Caco-2 (cell line): ENCODE results near the gene INSYN1. TPM values are rescaled to one million over a fixed set of nuclear protein-coding genes. Genes with fewer than 3 reads are reported as not detected.

Experiments
- BruUV-seq: library from RNA; stranded (reverse); fragments of 400-500 nt; replicated peaks from 2 replicates; lab custom pipeline; 2021; lab: Mats Ljungman, UMichigan
- CTCF ChIA-PET: fragments of 300-600 bp; sonication (Branson Sonifier 250); formaldehyde crosslinking; loops from one replicate; lab custom pipeline; 2022; ENCODE audit warnings: antibody characterized with exemption; lab: Charles Lee
- POLR2A ChIA-PET: fragments of 300-600 bp; sonication (Branson Sonifier 250); formaldehyde crosslinking; loops from one replicate; lab custom pipeline; 2022; ENCODE audit warnings: antibody characterized with exemption; lab: Charles Lee
- DNase-seq, 2 experiments: peaks; one replicate each; pipeline versions ENCODE4 v3.0.0 to v3.0.0-alpha.2; 2020 to 2022
- H3K27me3 ChIP-seq: replicated peaks from 2 replicates; pipeline ENCODE4 v1.6.0; 2011; ENCODE audit warnings: low read length; ENCODE audit not compliant: control insufficient read depth, insufficient read depth
- H3K36me3 ChIP-seq: 2 replicates; pipeline ENCODE4 v1.5.1; 2011; ENCODE audit warnings: low read length; ENCODE audit not compliant: control insufficient read depth, insufficient read depth
- H3K4me1 ChIP-seq: fragments of 250-450 bp; sonication (Bioruptor Pico); 2 replicates; pipeline ENCODE4 v1.5.1; 2020; ENCODE audit warnings: mild to moderate bottlenecking
- H3K4me3 ChIP-seq: 2 replicates; pipeline ENCODE4 v1.5.1; 2011; ENCODE audit warnings: low read depth, mild to moderate bottlenecking, control low read depth, low read length
- H3K9me3 ChIP-seq: fragments of 250-450 bp; sonication (Bioruptor Pico); 2 replicates; pipeline ENCODE4 v1.5.1; 2020; ENCODE audit warnings: mild to moderate bottlenecking, moderate library complexity
- H3K27ac Mint-ChIP-seq: one replicate; pipeline ENCODE4 v1.8.0; 2022; ENCODE audit warnings: mixed read lengths; ENCODE audit not compliant: unreplicated experiment
- H3K27me3 Mint-ChIP-seq: one replicate; pipeline ENCODE4 v1.8.0; 2022; ENCODE audit warnings: mixed read lengths; ENCODE audit not compliant: insufficient read depth, unreplicated experiment
- H3K36me3 Mint-ChIP-seq: one replicate; pipeline ENCODE4 v1.8.0; 2022; ENCODE audit warnings: mild to moderate bottlenecking, mixed read lengths; ENCODE audit not compliant: insufficient read depth, unreplicated experiment
- H3K4me1 Mint-ChIP-seq: one replicate; pipeline ENCODE4 v1.8.0; 2022; ENCODE audit warnings: low read depth, mixed read lengths; ENCODE audit not compliant: unreplicated experiment
- H3K4me3 Mint-ChIP-seq: one replicate; pipeline ENCODE4 v1.8.0; 2022; ENCODE audit warnings: mild to moderate bottlenecking, moderate library complexity, mixed read lengths; ENCODE audit not compliant: unreplicated experiment
- H3K9me3 Mint-ChIP-seq: one replicate; pipeline ENCODE4 v1.8.0; 2022; ENCODE audit warnings: mixed read lengths; ENCODE audit not compliant: unreplicated experiment
- intact Hi-C: fragments of 100-400 bp; cut with micrococcal nuclease; formaldehyde crosslinking; loops from one replicate; pipeline ENCODE4 v1.10.0; 2022; ENCODE audit not compliant: unreplicated experiment
- total RNA-seq: library from RNA; stranded (reverse); gene quantifications from 2 replicates; pipeline ENCODE4 v1.2.3, GENCODE V29; 2022
- TF ChIP-seq, protein P1 (sequence below), 2 experiments: fragments of 200-600 bp in 1 of 2; IDR thresholded peaks; 1 replicate in 1 of 2; 2 replicates in 1 of 2; pipeline versions ENCODE4 v1.5.1 to v1.8.0; 2011 to 2022; ENCODE audit warnings: antibody characterized with exemption in 1 of 2, control low read depth in 1 of 2, inconsistent platforms in 1 of 2, low read depth in 1 of 2, low read length in 1 of 2, mild to moderate bottlenecking in 1 of 2, moderate library complexity in 1 of 2; ENCODE audit not compliant: insufficient read depth in 1 of 2, severe bottlenecking in 1 of 2, unreplicated experiment in 1 of 2

INSYN1 gene
- total RNA-seq, 1 experiment from 2014 or later, result 0.41 TPM

DNA sequence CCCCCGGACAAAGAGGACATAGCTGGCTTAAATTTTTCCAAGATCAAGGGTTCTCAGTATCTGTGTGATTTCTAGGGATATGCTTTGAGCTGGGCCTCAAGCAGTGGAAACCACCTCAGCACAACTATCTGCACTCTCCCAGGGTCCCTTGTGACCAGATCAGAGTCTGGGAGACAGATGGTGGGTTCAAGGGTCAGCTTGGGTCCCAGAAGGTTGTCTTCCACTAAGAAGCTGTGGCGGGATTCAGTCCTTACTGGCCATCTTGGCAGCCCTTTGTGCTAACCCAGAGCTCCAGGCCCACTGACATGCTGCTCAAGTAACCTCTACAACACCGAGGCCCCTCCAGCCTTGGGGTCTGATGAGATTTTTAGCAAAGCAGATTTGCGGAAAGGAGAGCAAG lies 2.7 kb downstream of the INSYN1 start:
- no peaks in the 10 kb centered on the region for H3K4me1 Mint-ChIP-seq
- POLR2A ChIA-PET, result no interaction called here
- TF ChIP-seq, protein P1, sequence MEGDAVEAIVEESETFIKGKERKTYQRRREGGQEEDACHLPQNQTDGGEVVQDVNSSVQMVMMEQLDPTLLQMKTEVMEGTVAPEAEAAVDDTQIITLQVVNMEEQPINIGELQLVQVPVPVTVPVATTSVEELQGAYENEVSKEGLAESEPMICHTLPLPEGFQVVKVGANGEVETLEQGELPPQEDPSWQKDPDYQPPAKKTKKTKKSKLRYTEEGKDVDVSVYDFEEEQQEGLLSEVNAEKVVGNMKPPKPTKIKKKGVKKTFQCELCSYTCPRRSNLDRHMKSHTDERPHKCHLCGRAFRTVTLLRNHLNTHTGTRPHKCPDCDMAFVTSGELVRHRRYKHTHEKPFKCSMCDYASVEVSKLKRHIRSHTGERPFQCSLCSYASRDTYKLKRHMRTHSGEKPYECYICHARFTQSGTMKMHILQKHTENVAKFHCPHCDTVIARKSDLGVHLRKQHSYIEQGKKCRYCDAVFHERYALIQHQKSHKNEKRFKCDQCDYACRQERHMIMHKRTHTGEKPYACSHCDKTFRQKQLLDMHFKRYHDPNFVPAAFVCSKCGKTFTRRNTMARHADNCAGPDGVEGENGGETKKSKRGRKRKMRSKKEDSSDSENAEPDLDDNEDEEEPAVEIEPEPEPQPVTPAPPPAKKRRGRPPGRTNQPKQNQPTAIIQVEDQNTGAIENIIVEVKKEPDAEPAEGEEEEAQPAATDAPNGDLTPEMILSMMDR (IDR thresholded peaks at IDR 0.05; ENCODE audit: insufficient read depth in 1 of 2, low read depth in 1 of 2, low read length in 1 of 2, severe bottlenecking in 1 of 2, unreplicated experiment in 1 of 2), result no peak
- no peaks in the 10 kb centered on the region for H3K4me1 ChIP-seq
- H3K4me3 Mint-ChIP-seq, result no peak overlapping the region
- BruUV-seq, result no TSS peak
- H3K4me3 ChIP-seq, result no peak overlapping the region
- CTCF ChIA-PET, result no interaction called here
- H3K36me3 Mint-ChIP-seq, result no peaks in the 10 kb centered on the region
- H3K27me3 Mint-ChIP-seq, result peaks cover 27% of the 10 kb centered on the region
- H3K36me3 ChIP-seq, result no peaks in the 10 kb centered on the region
- DNase-seq, result no peak
- no peak overlapping the region for H3K27ac Mint-ChIP-seq
- H3K27me3 ChIP-seq, result no peaks in the 10 kb centered on the region; the same call in 1 of the 2 replicates
- intact Hi-C loops, result no loop called here
- H3K9me3 ChIP-seq, result no peaks in the 10 kb centered on the region
- H3K9me3 Mint-ChIP-seq, result no peaks in the 10 kb centered on the region

- H3K27me3 Mint-ChIP-seq, result peaks cover 26% of the 10 kb centered on the region
- Histone ChIP-seq H3K4me1 (no peaks in the 10 kb centered on the region), H3K36me3 (no peaks in the 10 kb centered on the region), H3K27me3 (no peaks in the 10 kb centered on the region; the same call in 1 of the 2 replicates), H3K4me3 (no peak overlapping the region), H3K9me3 (no peaks in the 10 kb centered on the region)
- TF ChIP-seq, protein P1 (IDR thresholded peaks at IDR 0.05; ENCODE audit: insufficient read depth in 1 of 2, low read depth in 1 of 2, low read length in 1 of 2, severe bottlenecking in 1 of 2, unreplicated experiment in 1 of 2), result no peak
- no peaks in the 10 kb centered on the region for H3K9me3 Mint-ChIP-seq
- no TSS peak for BruUV-seq
- no peak overlapping the region for H3K27ac Mint-ChIP-seq
- ChIA-PET CTCF (no interaction called here), POLR2A (no interaction called here)
- intact Hi-C loops, result no loop called here
- H3K4me1 Mint-ChIP-seq, result no peaks in the 10 kb centered on the region
- no peaks in the 10 kb centered on the region for H3K36me3 Mint-ChIP-seq
- no peak overlapping the region for H3K4me3 Mint-ChIP-seq
- DNase-seq, result no peak
These were observed 3.2 kb downstream of the INSYN1 start for GRCh38 chr15:73749971-73750370.

DNA sequence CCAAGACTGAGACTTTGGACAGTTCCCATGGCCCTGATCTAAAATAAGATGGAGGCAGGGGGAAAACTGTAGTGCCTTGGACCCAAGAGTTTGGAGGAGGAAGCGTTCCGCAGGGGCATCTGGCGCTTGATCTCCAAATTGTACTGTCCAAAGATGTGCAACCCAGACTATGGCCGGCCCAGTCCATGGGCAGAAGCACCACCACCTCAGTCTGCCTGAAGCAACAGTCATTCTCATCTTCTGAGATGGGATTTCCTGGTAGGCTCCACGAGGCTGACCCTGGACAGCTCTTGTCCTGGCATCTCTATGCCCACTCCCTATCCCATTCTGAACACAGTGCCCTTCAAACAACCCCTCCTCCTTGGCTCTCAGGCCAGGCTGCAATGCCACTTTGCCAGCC lies 3.6 kb downstream of the INSYN1 start:
- Histone ChIP-seq H3K27me3 (no peaks in the 10 kb centered on the region; the same call in 1 of the 2 replicates), H3K36me3 (no peaks in the 10 kb centered on the region), H3K4me3 (no peak overlapping the region), H3K9me3 (no peaks in the 10 kb centered on the region), H3K4me1 (no peaks in the 10 kb centered on the region)
- DNase-seq, result no peak
- H3K36me3 Mint-ChIP-seq, result no peaks in the 10 kb centered on the region
- peaks cover 23% of the 10 kb centered on the region for H3K27me3 Mint-ChIP-seq
- no TSS peak for BruUV-seq
- intact Hi-C loops, result no loop called here
- TF ChIP-seq, protein P1 (IDR thresholded peaks at IDR 0.05; ENCODE audit: insufficient read depth in 1 of 2, low read depth in 1 of 2, low read length in 1 of 2, severe bottlenecking in 1 of 2, unreplicated experiment in 1 of 2), result no peak
- no peak overlapping the region for H3K27ac Mint-ChIP-seq
- H3K4me3 Mint-ChIP-seq, result no peak overlapping the region
- no peaks in the 10 kb centered on the region for H3K4me1 Mint-ChIP-seq
- POLR2A ChIA-PET, result no interaction called here
- CTCF ChIA-PET, result no interaction called here
- no peaks in the 10 kb centered on the region for H3K9me3 Mint-ChIP-seq
